HG02678 (cell line): ENCODE data around the gene TSPAN3.

Experiments
- ATAC-seq: cut with Tn5 transposase; IDR thresholded peaks from one replicate; pipeline ENCODE4 v1.9.1; 2021; ENCODE audit warnings: mild to moderate bottlenecking, moderate library complexity; ENCODE audit not compliant: unreplicated experiment

The TSPAN3 gene

GRCh38 chr15:77012868-77013267, 58.0 kb downstream of the TSPAN3 start:
- peak; percentile 35 for ATAC-seq

GRCh38 chr15:77012117-77012712, 58.7 kb downstream of the TSPAN3 start:
- no peak for ATAC-seq

- no peak for ATAC-seq
Measured at GRCh38 chr15:77010857-77011256, 60.1 kb downstream of the TSPAN3 start.

- ATAC-seq = no peak
Measured at GRCh38 chr15:77010312-77010686, 60.6 kb downstream of the TSPAN3 start.

- ATAC-seq = no peak
Measured at GRCh38 chr15:77009646-77010311, 61.1 kb downstream of the TSPAN3 start.

GRCh38 chr15:77009176-77009575, 61.7 kb downstream of the TSPAN3 start:
- no peak for ATAC-seq

GRCh38 chr15:77004189-77004588, 66.7 kb downstream of the TSPAN3 start:
- no peak for ATAC-seq

GRCh38 chr15:77002954-77003912, 67.7 kb downstream of the TSPAN3 start:
- peak; percentile 84 for ATAC-seq

- peak; percentile 35 for ATAC-seq
Measured at GRCh38 chr15:77002436-77002835, 68.5 kb downstream of the TSPAN3 start.

GRCh38 chr15:77001966-77002365, 68.9 kb downstream of the TSPAN3 start:
- no peak for ATAC-seq

GRCh38 chr15:77001351-77001750, 69.6 kb downstream of the TSPAN3 start:
- ATAC-seq = no peak

GRCh38 chr15:76999996-77000395, 70.9 kb downstream of the TSPAN3 start:
- no peak for ATAC-seq

GRCh38 chr15:76998663-76999285, 72.1 kb downstream of the TSPAN3 start:
- no peak for ATAC-seq

GRCh38 chr15:76996526-76997401, 74.1 kb downstream of the TSPAN3 start:
- no peak for ATAC-seq

GRCh38 chr15:76996076-76996525, 74.8 kb downstream of the TSPAN3 start:
- no peak for ATAC-seq

GRCh38 chr15:76994971-76995945, 75.7 kb downstream of the TSPAN3 start, which contains the start of gene PSTPIP1:
PSTPIP1 (plus strand) TSS chr15:76995126; CDS start chr15:76995574, 448 bp downstream.
- ATAC-seq = peak; percentile 65

- no peak for ATAC-seq
Measured at GRCh38 chr15:76994496-76994895, 76.4 kb downstream of the TSPAN3 start.

- no peak for ATAC-seq
Measured at GRCh38 chr15:76994001-76994400, 76.9 kb downstream of the TSPAN3 start.
